ENCODE data around the gene DIPK1A. TPM values are rescaled to one million over a fixed set of nuclear protein-coding genes. Genes with fewer than 3 reads are reported as not detected.

The DIPK1A gene
- total RNA-seq, 4 donors from 2014 or later: 3.1 to 9.9 (median 4.9) TPM

- 73 to 86% methylated on average over 5 of the region's 5 CpGs for WGBS, 2 donors
- Histone ChIP-seq H3K36me3 (no peaks in the 10 kb centered on the region), H3K27me3 (no peaks in the 10 kb centered on the region), H3K4me1 (peaks cover 0 to 8% (median 3%) of the 10 kb centered on the region in 3 donors), H3K4me3 (no peak overlapping the region), H3K9me3 (no peaks in the 10 kb centered on the region), H3K27ac (no peak overlapping the region)
- intact Hi-C loops (cut with DNase I): loop anchor here (2.0 to 10.0 kb wide), 2 partner anchors 107 to 139 kb away; partner anchors contain the start of gene DIPK1A
- no peak for DNase-seq
- no peak for TF ChIP-seq CTCF (IDR thresholded peaks at IDR 0.05)
- no peak for TF ChIP-seq POLR2A (IDR thresholded peaks at IDR 0.05)
Observed at GRCh38 chr1:92857817-92858216, 103.4 kb downstream of the DIPK1A start.

DNA sequence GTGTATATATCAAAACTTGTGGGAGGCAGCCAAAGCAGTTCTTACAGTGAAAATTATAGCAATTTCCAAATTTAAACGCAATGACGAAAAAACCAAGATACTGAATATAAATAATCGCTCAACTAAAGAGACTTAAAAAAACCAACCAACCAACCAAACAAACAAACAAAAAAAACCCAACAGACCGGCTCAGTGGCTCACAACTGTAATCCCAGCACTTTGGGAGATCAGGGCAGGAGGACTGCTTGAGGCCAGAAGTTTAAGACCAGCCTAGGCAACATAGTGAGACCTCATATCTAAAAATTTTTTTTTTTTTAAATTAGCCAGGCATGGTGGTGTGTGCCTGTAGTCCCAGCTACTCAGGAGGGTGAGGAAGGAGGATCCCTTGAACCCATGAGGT lies 106.0 kb downstream of the DIPK1A start:
- TF ChIP-seq CTCF (IDR thresholded peaks at IDR 0.05) (no peak), POLR2A (IDR thresholded peaks at IDR 0.05) (no peak)
- WGBS, 2 donors: 84 to 99% methylated on average over 4 of the region's 4 CpGs
- intact Hi-C loops (cut with DNase I): loop anchor here (10.0 kb wide), 1 partner anchor 110 kb away; the partner anchor contains the start of gene DIPK1A

GRCh38 chr1:92854101-92854785 lies 107.0 kb downstream of the DIPK1A start:
- intact Hi-C loops (cut with DNase I): loop anchor here (10.0 kb wide), 1 partner anchor 111 kb away; the partner anchor contains the start of gene DIPK1A
- H3K27ac ChIP-seq: no peak overlapping the region
- H3K9me3 ChIP-seq: no peaks in the 10 kb centered on the region
- TF ChIP-seq POLR2A (IDR thresholded peaks at IDR 0.05) (no peak), CTCF (IDR thresholded peaks at IDR 0.05) (no peak)
- peaks cover 0 to 16% (median 8%) of the 10 kb centered on the region in 3 donors for H3K4me1 ChIP-seq
- no peak overlapping the region for H3K4me3 ChIP-seq
- no peaks in the 10 kb centered on the region for H3K27me3 ChIP-seq
- no peak for DNase-seq
- peaks cover 0 to 14% (median 0%) of the 10 kb centered on the region in 3 donors for H3K36me3 ChIP-seq

More for the DNA sequence above, 106.0 kb downstream of the DIPK1A start:
- Histone ChIP-seq H3K4me3 (no peak overlapping the region), H3K36me3 (peaks cover 0 to 4% (median 0%) of the 10 kb centered on the region in 3 donors), H3K9me3 (no peaks in the 10 kb centered on the region), H3K27ac (no peak overlapping the region), H3K27me3 (no peaks in the 10 kb centered on the region), H3K4me1 (peaks cover 0 to 21% (median 12%) of the 10 kb centered on the region in 3 donors)
- DNase-seq: no peak

- no peak for TF ChIP-seq CTCF (IDR thresholded peaks at IDR 0.05)
- no peak for TF ChIP-seq POLR2A (IDR thresholded peaks at IDR 0.05)
- 79 to 97% methylated on average over 2 of the region's 2 CpGs for WGBS, 2 donors
- no peak overlapping the region for H3K4me3 ChIP-seq
- peaks cover 0 to 18% (median 8%) of the 10 kb centered on the region in 3 donors for H3K4me1 ChIP-seq
- H3K27ac ChIP-seq: no peak overlapping the region
- peaks cover 0 to 18% (median 0%) of the 10 kb centered on the region in 3 donors for H3K36me3 ChIP-seq
- no peaks in the 10 kb centered on the region for H3K9me3 ChIP-seq
- DNase-seq: no peak
- intact Hi-C loops (cut with DNase I): loop anchor here (10.0 kb wide), 1 partner anchor 112 kb away; the partner anchor contains the start of gene DIPK1A
- no peaks in the 10 kb centered on the region for H3K27me3 ChIP-seq
Observed at GRCh38 chr1:92853299-92853698, 108.0 kb downstream of the DIPK1A start.

- H3K4me1 ChIP-seq: peaks cover 0 to 26% (median 8%) of the 10 kb centered on the region in 3 donors
- DNase-seq: no peak
- H3K9me3 ChIP-seq: no peaks in the 10 kb centered on the region
- intact Hi-C loops (cut with DNase I): loop anchor here (10.0 kb wide), 1 partner anchor 113 kb away; the partner anchor contains the start of gene DIPK1A
- peaks cover 0 to 18% (median 0%) of the 10 kb centered on the region in 3 donors for H3K36me3 ChIP-seq
- no peak overlapping the region for H3K4me3 ChIP-seq
- peak overlapping the region in 1 of 4 donors; percentile 40 for H3K27ac ChIP-seq
- TF ChIP-seq CTCF (IDR thresholded peaks at IDR 0.05) (no peak), POLR2A (IDR thresholded peaks at IDR 0.05) (no peak)
- no peaks in the 10 kb centered on the region for H3K27me3 ChIP-seq
- WGBS, 2 donors: 38 to 75% methylated on average over 2 of the region's 2 CpGs
Observed at GRCh38 chr1:92851729-92852128, 109.5 kb downstream of the DIPK1A start.

Measured in esophagus squamous epithelium (tissue), 5 donors.